ENCODE measurements around the gene GRIN3B. TPM values are rescaled to one million over a fixed set of nuclear protein-coding genes. Genes with fewer than 3 reads are reported as not detected.

GRIN3B gene
- total and polyA plus RNA-seq, 8 donors: 0.03 TPM; not detected in 7

- TF ChIP-seq POLR2AphosphoS5 (IDR thresholded peaks at IDR 0.05): no peak
- TF ChIP-seq POLR2A (IDR thresholded peaks at IDR 0.05): no peak
- TF ChIP-seq CTCF (IDR thresholded peaks at IDR 0.05): no peak
- peaks cover 0 to 60% (median 52%) of the 10 kb centered on the region in 4 donors for H3K36me3 ChIP-seq
- H3K4me1 ChIP-seq: peaks cover 0 to 5% (median 5%) of the 10 kb centered on the region in 4 donors
- no peaks in the 10 kb centered on the region for H3K27me3 ChIP-seq
- no peak overlapping the region for H3K27ac ChIP-seq
- intact Hi-C loops (cut with DNase I; ENCODE audit: low total_unique reads): no loop called here
- no peak overlapping the region for H3K4me3 ChIP-seq
- WGBS, 5 donors: 82 to 88% (median 84%) methylated on average over 10 to 11 of the region's 11 CpGs
- peak in 1 of 2 donors; percentile 77 for DNase-seq
- no peaks in the 10 kb centered on the region for H3K9me3 ChIP-seq
These were observed 36.7 kb upstream of the GRIN3B start for GRCh38 chr19:963486-963951.

- intact Hi-C loops (cut with DNase I; ENCODE audit: low total_unique reads): no loop called here
- TF ChIP-seq POLR2A (IDR thresholded peaks at IDR 0.05) (no peak), CTCF (IDR thresholded peaks at IDR 0.05) (no peak), EP300 (IDR thresholded peaks at IDR 0.05) (no peak), POLR2AphosphoS5 (IDR thresholded peaks at IDR 0.05) (no peak)
- Histone ChIP-seq H3K36me3 (peaks cover 0 to 66% (median 58%) of the 10 kb centered on the region in 4 donors), H3K4me1 (peaks cover 0 to 5% (median 5%) of the 10 kb centered on the region in 4 donors), H3K27ac (no peak overlapping the region), H3K27me3 (no peaks in the 10 kb centered on the region), H3K4me3 (no peak overlapping the region), H3K9me3 (no peaks in the 10 kb centered on the region)
- DNase-seq: peak in 1 of 2 donors; percentile 5
- 94 to 97% (median 94%) methylated on average over 12 to 16 of the region's 16 CpGs for WGBS, 5 donors
These were observed 36.1 kb upstream of the GRIN3B start for GRCh38 chr19:964116-964520.

- H3K4me1 ChIP-seq: peaks cover 0 to 5% (median 5%) of the 10 kb centered on the region in 4 donors
- H3K36me3 ChIP-seq: peaks cover 5 to 71% (median 62%) of the 10 kb centered on the region in 4 donors
- H3K27me3 ChIP-seq: no peaks in the 10 kb centered on the region
- intact Hi-C loops (cut with DNase I; ENCODE audit: low total_unique reads): no loop called here
- H3K27ac ChIP-seq: no peak overlapping the region
- WGBS, 5 donors: 92 to 99% (median 96%) methylated on average over 17 to 19 of the region's 19 CpGs
- H3K4me3 ChIP-seq: no peak overlapping the region
- TF ChIP-seq CTCF (IDR thresholded peaks at IDR 0.05): no peak
- no peak for TF ChIP-seq EP300 (IDR thresholded peaks at IDR 0.05)
- TF ChIP-seq POLR2AphosphoS5 (IDR thresholded peaks at IDR 0.05): no peak
- TF ChIP-seq POLR2A (IDR thresholded peaks at IDR 0.05): no peak
- peak in 1 of 2 donors; percentile 33 for DNase-seq
- peaks cover 0 to under 1% (median 0%) of the 10 kb centered on the region in 4 donors for H3K9me3 ChIP-seq
These were observed 35.2 kb upstream of the GRIN3B start for GRCh38 chr19:964761-965694.

GRCh38 chr19:966485-967088 is 33.6 kb upstream of the GRIN3B start:
- Histone ChIP-seq H3K9me3 (peaks cover 0 to 16% (median 9%) of the 10 kb centered on the region in 4 donors), H3K4me3 (no peak overlapping the region), H3K36me3 (peaks cover 16 to 77% (median 70%) of the 10 kb centered on the region in 4 donors), H3K27me3 (no peaks in the 10 kb centered on the region), H3K4me1 (peaks cover 0 to 5% (median 5%) of the 10 kb centered on the region in 4 donors), H3K27ac (no peak overlapping the region)
- WGBS, 5 donors: 86 to 95% (median 93%) methylated on average over 17 of the region's 17 CpGs
- DNase-seq: no peak
- intact Hi-C loops (cut with DNase I; ENCODE audit: low total_unique reads): no loop called here
- no peak for TF ChIP-seq EP300 (IDR thresholded peaks at IDR 0.05)
- TF ChIP-seq POLR2A (IDR thresholded peaks at IDR 0.05): no peak
- no peak for TF ChIP-seq CTCF (IDR thresholded peaks at IDR 0.05)
- TF ChIP-seq POLR2AphosphoS5 (IDR thresholded peaks at IDR 0.05): no peak
